NCI-H1930 (cell line): ENCODE data around the gene PSMA7.

Experiments used
- DNase-seq, 2 experiments: peaks; one replicate each; lab custom pipeline; 2025; lab: John Stamatoyannopoulos, UW

The PSMA7 gene

DNA sequence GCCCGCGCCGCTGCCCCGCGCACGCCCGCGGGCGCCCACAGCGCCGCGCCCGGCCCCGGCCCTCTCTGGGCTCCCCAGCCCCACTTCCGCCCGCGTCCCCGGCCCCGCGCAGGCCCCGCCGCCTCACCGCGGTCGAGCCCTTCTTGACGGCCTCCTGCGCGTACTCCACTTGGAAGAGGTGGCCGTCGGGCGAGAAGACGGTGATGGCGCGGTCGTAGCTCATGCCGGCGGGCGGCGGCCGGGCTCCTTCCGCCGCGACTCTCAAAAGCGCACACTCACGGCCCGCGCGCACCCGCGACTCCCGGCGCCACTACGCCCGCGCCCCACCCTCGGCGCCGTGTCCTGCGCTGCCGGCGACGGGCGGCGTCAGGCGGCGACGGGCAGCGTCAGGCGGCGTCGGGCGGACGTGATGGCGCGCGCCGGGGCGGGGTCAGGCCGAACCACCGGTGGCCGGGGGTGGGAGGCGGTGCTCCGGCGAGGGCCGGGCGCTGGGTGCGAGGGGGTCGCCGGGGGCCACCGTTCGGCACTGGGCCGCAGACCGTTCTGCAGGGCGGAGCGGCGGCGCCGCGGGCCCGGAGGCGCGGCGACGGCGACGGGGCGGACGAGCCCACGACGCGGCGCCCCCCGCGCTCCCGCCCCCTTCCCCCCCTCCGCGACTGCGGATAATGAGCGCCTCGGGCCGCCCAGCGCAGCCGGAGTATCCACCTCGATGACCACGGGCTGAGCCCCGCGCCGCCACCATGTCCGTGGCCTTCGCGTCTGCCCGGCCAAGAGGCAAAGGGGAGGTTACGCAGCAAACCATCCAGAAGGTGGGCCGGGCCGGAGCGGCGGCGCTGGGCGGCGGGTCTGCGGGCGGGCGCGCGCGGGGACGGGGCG lies at the start of gene PSMA7, which contains the start of gene SS18L1:
PSMA7 (minus strand) TSS at position 314 of the 876 bp plus-strand sequence; CDS start at position 223, 91 bp downstream.
SS18L1 (plus strand) TSS at position 689 of the 876 bp plus-strand sequence; CDS start at position 741, 52 bp downstream.
- peak; percentile 85 to 89 for DNase-seq

GRCh38 chr20:62192635-62193034 lies 49.4 kb upstream of the PSMA7 start:
- DNase-seq = no peak

DNA sequence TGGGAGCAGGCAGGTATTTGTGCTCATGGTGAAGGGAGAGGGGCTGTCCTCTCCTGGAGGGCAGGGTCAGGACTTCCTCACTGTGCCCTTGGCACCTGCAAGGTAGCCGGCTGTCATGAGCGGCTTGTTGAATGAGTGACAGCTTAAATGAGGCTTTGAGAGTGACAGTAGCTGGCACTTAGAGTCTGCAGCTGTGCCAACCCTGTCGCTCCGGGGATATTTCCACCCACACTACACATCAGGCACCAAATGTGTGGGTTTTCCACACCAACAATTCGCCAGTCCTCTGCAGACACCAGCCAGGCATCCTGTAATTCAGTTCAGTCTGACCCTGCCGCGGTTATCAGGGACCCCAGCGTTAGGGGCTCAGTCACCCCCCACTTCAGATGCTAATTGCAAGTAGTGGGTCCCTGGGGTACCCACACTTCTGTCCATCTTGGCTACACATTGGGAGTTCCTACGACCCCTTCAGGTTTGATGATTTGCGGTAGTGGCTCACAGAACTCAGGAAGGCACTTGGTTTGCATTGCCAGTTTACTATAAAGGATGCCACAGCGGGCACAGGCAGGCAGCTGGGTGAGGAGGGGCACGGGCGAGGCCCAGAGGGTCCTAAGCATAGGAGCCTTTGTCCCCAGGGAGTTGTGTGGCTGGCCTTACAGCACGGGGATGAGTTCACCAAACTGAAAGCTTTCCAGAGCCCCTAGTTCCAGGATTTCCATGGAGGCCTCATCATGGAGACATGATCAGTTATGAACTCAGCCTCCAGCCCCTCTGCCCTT lies 48.8 kb upstream of the PSMA7 start:
- DNase-seq = no peak

- no peak for DNase-seq
Measured at GRCh38 chr20:62190639-62191411, 47.6 kb upstream of the PSMA7 start.

DNA sequence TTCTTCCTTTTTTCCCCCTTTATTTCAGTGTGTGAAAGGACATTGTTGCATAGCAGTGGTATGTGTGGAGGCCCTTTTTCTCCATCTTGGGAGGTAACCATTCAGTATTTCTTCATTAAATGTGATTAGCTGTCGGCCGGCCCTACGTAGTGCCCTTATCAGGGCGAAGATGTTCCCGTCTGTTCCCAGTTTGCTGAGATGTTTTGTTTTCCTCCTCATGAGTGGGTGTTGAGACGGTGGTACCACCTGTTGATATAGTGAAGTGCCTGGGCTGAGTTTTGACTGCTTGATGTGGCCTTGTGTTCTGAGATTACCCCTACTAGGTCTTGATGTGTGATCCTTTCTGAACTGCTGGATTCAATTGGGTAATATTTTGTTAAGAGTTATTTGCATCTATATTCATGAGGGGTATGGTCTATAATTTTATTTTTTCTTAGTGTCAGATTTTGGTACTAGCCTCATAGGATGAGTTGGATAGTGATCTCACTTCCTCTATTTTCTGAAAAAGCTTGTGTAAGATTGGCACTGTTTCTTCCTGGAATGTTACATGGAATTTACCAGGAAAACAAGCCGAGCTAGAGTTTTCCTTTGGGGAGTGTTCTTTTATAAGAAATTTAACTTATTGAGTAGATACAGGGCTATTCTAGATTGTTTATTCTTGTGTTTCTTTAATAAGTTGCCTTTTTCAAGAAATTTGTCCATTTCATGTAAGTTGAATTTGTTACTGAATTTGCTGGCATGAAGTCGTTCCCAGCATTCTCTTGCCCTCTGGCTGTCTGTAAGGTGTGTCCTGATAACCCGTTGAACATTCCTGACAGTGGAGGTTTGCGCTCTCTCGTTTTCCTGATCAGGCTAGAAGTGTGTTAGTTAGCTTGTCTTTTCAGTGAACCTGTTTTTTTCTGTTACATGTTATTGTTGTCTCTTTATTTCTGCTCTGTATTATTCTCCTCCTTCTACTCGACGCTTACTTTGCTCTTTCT lies 44.0 kb upstream of the PSMA7 start:
- DNase-seq = no peak

DNA sequence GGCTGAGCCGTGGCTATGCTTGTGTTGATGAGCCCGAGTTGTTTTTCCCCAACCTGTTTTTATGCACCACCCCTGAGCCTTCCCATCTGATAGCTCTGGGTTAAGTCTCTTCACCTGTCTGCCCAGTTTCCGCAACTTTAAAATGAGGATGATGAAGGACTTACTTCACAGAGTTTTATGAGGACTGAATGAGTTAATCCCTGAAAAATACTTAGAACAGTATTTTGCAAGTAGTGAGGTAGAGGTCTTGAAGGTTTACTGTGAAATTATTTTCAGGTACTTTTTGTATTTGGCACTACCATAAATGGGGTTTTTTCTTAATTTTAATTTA lies 42.9 kb upstream of the PSMA7 start:
- no peak for DNase-seq

- no peak for DNase-seq
Measured at GRCh38 chr20:62183426-62184142, 40.4 kb upstream of the PSMA7 start.

GRCh38 chr20:62182469-62183425 lies 39.6 kb upstream of the PSMA7 start, which contains the start of gene MTG2:
TSS of gene MTG2 (plus strand) at chr20:62183028. CDS start at chr20:62193421, 10,393 bp downstream.
- DNase-seq = peak; percentile 98 to 99

GRCh38 chr20:62181808-62182207 lies 38.6 kb upstream of the PSMA7 start:
- no peak for DNase-seq

DNA sequence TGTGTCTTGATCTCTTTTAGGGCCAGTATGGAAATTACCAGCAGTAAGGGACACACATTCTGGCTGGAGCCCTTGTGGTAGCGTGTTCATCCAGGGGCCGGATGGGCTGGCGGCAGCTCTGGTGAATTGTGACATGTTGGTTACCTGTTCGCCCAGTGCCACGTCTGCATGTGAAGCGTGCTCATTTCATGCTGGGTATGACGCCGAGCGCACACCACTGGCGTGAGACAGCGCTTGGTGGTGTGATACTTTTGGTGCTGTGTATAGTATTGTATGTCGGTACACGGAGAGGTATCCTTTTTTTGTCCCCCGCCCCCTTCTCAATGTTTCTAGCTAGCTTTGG lies 35.9 kb upstream of the PSMA7 start:
- no peak for DNase-seq

DNA sequence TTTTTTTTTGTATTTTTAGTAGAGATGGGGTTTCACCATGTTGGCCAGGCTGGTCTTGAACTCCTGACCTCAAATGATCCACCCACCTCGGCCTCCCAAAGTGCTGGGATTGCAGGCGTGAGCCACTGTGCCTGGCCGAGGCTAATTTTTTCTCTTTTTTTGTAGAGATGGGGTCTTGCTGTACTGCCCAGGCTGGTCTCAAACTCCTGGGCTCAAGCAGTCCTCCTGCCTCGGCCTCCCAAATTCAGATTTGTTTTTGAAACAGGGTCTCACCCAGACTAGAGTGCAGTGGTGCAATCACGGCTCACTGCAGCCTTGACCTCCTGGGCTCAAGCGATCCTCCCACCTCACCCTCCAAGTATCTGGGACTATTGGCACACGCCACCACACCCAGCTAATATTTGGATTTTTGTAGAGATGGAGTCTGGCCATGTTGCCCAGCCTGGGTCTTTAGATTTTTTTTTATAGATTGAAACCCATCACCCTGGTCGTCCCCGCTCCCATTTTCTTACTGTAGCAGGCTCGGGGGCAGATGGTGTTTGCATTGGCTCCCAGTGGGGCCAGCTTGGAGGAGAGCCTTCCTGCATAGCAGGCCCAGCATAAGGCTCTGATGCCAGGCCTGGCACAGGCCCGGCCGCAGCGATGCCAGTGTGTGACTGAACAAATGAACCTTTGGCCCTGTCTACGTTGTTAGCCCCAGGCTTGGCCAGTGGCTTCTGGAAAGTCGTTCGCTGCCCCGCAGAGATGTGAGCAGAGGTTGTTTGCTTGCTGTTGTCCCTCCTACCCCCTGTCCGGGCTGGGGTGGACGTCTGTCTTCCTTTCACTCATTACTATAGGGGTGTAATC lies 35.3 kb upstream of the PSMA7 start:
- DNase-seq = no peak

- no peak for DNase-seq
Measured at GRCh38 chr20:62177307-62177706, 34.1 kb upstream of the PSMA7 start.

DNA sequence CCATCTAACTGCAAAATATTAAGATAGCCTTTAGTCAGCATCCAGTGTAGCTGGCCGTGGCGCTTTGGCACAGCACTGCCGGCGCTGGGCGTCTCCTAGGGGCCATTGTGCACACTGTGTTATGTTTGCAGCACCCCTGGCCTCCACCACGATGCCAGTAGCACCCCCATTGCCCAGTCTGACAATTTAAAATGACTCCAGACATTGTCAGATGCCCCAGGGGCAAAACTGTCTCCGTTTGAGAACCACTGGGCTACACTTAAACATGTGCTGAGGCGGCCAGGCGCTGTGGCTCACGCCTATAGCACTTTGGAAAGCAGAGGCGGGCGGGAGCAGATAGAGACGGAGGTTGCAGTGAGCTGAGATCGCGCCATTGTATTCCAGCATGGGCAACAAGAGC lies 33.7 kb upstream of the PSMA7 start:
- no peak for DNase-seq

DNA sequence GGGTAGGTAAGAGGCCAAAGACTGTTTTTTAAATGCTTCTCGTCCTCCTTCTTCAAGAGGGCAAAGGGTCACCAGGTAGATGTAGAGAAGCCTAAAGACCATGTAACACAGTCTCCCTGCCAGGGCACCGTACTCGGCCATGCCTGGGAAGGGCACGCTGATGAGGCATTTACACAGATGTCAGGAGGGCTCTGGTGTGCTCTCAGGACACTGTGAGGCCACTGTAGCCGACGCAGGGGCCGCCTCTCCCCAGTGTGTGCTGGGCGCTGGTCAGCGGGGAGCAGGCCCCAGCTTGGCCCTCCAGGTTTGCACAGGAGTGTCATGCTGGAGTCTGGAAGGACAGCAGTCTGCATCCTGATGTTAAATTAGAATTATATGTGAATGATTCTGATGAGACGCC lies 32.5 kb upstream of the PSMA7 start:
- no peak for DNase-seq

DNA sequence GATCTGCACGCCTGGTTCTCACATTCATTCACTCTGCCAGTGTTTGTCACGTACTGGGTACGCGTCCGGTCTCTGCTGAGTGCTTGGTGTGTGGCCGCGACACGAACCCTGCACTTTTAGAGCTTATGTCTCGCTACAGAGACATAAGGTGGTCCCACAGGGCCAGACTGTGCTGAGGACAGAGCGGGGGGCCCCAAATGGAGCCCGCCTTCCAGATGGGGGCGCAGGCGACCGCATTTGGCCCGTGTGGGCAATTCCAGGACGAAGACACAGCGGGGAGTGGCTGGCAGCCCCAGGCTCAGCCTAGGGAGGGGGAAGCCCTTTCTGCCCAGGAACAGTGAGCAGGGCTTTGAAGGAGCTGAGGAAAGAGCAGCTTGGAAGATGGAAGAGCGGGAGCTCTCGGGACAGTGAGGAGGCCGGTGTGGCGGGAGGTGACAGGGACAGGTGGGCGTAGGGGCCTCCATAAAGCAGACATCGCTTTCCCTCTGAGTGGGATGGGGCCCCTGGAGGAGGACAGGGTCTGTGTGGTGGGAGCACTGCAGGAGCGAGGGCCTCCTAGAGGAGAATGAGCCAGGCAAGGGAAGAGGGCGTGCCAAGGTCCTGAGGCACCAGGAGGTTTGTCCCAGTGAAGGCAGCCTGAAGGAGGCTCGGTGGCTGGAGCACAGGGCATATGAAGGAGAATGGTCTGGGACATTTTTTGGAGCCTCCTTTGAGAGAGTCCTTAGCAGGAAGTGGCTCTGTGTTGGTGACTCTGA lies 31.9 kb upstream of the PSMA7 start:
- DNase-seq = no peak

DNA sequence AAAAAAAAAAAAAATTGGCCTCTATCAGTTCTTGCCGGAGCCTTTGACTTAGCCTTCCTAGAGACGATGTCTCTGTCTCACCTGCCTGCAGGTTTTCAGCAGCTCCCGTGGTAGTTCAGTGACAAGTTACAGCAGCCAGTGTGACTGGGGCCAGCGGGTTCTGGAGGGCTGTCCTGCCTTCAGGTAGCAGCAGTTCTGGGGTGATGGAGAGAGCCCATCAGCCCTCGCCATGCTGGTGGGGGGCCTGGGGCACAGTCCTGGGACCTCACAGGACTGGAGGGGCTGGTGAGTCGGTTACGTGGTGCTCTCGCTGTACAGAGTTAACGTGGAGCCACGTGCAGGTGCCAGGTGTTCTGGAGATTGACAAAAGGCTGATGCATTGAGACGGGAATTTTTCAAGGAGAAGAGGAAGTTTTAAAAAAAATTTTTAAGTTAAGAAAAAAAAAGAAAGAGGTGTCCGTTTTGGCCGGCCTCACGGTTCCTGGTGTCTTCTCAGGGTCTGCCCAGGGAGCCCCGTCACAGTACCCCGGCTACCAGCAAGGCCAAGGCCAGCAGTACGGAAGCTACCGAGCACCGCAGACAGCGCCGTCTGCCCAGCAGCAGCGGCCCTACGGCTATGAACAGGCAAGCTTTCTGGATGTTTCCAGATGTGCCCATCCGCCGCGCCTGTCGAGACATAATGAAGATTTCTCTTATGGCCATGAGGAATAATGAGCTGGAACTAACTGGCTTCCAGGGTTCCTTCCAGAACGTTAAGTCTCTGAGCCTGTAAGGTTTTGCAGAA lies 31.0 kb upstream of the PSMA7 start:
- no peak for DNase-seq

GRCh38 chr20:62172666-62173065 lies 29.5 kb upstream of the PSMA7 start:
- DNase-seq = no peak
